ENCODE results near the gene CNKSR2. TPM values are rescaled to one million over a fixed set of nuclear protein-coding genes. Genes with fewer than 3 reads are reported as not detected.

The CNKSR2 gene
- total RNA-seq, 1 experiment from 2014 or later = 1.5 TPM

DNA sequence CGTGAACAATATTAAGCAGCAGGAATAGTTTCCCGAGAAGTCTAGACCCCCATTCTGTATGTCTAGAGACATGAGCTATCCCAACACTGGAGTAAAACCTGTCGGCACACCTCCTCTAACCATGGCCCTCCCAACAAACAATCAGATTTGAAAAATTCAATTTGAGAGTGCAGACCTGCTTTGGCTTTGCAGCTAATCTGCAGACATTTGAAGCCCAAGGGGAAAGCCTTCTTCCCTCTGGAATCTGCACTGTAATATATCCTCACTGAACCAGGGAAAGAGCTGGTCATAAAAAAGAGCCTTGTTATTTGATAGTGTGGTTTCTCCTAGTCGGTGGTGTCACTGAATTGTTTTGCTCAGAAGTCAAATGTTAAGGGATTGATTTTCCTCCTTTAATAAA, 328.5 kb downstream of the CNKSR2 start:
- TF ChIP-seq CTCF (conservative IDR thresholded peaks at IDR 0.05; ENCODE audit: low read depth, low read length) (no peak), EZH2 (IDR thresholded peaks at IDR 0.05; ENCODE audit: borderline replicate concordance, low read depth, low read length, poor library complexity, severe bottlenecking) (no peak)
- no peaks in the 10 kb centered on the region for H3K36me3 ChIP-seq (ENCODE audit: insufficient read depth, low read length, poor library complexity, severe bottlenecking)
- H3K4me1 ChIP-seq (ENCODE audit: insufficient read depth, low read length, poor library complexity, severe bottlenecking) = no peaks in the 10 kb centered on the region
- no peak overlapping the region for H3K27ac ChIP-seq (ENCODE audit: low read depth, low read length, poor library complexity, severe bottlenecking)
- no peak overlapping the region for H3K4me3 ChIP-seq (ENCODE audit: low read depth, low read length, poor library complexity, severe bottlenecking)
- no TSS peak for BruUV-seq (replicated peaks)
- no peak for DNase-seq (ENCODE audit: low spot score)
- no peaks in the 10 kb centered on the region for H3K27me3 ChIP-seq (replicated peaks; ENCODE audit: insufficient read depth, low read depth, low read length, poor library complexity)
- POLR2A ChIA-PET (ENCODE audit: low non-redundant PET) = no interaction called here
- CTCF ChIA-PET = no interaction called here
- intact Hi-C loops (cut with micrococcal nuclease; ENCODE audit: unreplicated experiment) = no loop called here
- H3K9me3 ChIP-seq (ENCODE audit: low read depth, low read length, poor library complexity, severe bottlenecking) = no peaks in the 10 kb centered on the region

Measured in A673 (cell line).